CD4-positive, alpha-beta T cell treated with Interleukin-6 for 4 hours (primary cell): ENCODE data around the gene CDK4.
"Not testable (repeated sequence)": the region's sequence is repeated elsewhere in the genome, so short reads cannot be mapped to it uniquely, and the experiment has no call there.

Source experiments
- DNase-seq: peaks from one replicate; pipeline ENCODE4 v3.0.0-alpha.2; 2020; ENCODE audit warnings: mixed read lengths

Gene CDK4

GRCh38 chr12:57724003-57724935 lies 27.8 kb downstream of the CDK4 start:
- DNase-seq, result no peak

GRCh38 chr12:57723630-57723962 lies 28.5 kb downstream of the CDK4 start:
- DNase-seq, result no peak

DNA sequence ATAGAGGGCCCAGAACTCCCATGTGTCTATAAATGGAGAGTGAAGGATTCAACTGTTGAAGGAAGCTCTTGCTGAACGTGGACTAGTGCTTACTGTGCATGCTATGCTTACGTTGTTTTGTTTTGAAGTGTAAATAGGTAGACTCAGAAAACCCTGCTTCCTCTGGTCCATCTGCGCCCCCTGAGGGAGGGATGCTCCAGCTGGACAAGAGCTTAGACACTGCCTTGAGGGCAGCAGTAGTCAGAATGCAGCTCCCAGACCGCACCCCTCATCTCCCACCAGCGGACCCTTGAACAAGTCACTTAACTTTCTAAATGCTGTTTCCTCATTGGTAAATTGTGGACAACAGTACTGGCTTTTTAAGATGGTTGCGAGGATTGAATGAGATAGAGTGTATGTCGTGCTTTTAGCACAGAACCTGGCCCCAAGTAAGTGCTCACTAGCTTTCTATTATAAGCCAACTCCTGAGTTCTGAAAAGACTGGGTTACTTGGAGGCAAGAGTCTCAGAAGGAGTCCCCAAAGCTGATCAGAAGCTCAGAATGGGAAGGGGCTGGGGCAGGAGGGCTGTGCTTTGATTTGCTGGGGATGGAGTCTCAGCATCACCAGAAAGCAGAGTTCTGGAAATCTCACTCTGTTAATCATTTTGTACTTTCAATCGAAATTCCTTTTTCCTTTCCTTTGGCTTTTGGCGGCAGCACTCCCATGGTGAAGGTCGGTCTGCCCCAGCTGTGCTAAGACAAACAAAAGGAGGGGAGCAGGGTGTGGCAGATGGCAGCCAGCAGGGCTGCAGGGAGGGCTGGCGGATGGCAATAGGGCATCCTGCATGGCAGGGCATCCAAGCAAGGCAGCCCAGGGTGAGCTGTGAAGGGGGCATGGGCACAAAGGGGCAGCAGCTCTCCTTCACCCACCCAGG lies 29.1 kb downstream of the CDK4 start:
- no peak for DNase-seq

DNA sequence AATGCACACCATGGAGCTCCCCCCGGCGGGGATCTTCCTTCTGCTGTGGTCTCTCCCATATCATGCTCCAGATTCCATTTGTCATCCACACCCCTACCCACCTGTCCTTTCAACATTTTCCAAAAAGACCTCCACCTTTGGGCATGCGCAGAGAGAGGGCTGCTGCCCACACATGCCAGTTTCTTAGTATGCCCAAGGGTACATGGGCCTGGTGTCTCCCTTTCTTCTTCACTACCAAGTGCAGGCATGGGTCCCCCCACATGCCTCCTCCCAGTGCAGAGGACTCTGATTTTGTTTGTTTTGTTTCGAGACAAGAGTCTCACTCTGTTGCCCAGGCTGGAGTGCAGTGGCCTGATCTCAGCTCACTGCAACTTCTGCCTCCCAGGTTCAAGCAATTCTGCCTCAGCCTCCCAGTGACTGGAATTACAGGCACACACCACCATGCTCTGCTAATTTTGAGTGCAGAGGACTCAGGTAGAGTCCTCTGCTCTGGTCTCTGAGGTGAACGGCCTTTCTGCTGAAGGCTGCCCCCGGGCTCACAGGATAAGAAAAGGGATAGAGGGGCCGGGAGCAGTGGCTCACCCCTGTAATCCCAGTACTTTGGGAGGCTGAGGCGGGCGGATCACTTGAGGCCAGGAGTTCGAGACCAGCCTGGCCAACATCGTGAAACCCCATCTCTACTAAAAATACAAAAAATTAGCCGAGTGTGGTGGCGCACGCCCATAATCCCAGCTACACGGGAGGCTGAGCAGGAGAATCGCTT lies 30.1 kb downstream of the CDK4 start:
- not testable (repeated sequence) for DNase-seq

DNA sequence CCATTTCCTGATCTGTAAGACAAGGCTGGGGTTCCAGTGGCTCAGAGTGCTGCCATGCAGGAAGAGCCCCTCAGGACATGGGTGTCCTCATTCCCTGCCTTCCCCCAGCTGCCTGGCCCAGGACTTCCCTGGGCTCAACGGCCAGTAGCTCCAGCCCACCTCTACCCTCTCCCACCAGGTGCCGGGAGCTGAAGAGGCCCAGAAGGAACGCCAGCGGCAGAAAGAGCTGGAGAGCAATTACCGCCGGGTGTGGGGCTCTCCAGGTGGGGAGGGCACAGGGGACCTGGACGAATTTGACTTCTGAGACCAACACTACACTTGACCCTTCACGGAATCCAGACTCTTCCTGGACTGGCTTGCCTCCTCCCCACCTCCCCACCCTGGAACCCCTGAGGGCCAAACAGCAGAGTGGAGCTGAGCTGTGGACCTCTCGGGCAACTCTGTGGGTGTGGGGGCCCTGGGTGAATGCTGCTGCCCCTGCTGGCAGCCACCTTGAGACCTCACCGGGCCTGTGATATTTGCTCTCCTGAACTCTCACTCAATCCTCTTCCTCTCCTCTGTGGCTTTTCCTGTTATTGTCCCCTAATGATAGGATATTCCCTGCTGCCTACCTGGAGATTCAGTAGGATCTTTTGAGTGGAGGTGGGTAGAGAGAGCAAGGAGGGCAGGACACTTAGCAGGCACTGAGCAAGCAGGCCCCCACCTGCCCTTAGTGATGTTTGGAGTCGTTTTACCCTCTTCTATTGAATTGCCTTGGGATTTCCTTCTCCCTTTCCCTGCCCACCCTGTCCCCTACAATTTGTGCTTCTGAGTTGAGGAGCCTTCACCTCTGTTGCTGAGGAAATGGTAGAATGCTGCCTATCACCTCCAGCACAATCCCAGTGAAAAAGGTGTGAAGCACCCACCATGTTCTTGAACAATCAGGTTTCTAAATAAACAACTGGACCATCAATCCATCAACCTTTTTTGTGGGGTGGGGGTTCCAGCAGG lies 31.2 kb downstream of the CDK4 start:
- no peak for DNase-seq

GRCh38 chr12:57719777-57720605 lies 32.1 kb downstream of the CDK4 start:
- no peak for DNase-seq

DNA sequence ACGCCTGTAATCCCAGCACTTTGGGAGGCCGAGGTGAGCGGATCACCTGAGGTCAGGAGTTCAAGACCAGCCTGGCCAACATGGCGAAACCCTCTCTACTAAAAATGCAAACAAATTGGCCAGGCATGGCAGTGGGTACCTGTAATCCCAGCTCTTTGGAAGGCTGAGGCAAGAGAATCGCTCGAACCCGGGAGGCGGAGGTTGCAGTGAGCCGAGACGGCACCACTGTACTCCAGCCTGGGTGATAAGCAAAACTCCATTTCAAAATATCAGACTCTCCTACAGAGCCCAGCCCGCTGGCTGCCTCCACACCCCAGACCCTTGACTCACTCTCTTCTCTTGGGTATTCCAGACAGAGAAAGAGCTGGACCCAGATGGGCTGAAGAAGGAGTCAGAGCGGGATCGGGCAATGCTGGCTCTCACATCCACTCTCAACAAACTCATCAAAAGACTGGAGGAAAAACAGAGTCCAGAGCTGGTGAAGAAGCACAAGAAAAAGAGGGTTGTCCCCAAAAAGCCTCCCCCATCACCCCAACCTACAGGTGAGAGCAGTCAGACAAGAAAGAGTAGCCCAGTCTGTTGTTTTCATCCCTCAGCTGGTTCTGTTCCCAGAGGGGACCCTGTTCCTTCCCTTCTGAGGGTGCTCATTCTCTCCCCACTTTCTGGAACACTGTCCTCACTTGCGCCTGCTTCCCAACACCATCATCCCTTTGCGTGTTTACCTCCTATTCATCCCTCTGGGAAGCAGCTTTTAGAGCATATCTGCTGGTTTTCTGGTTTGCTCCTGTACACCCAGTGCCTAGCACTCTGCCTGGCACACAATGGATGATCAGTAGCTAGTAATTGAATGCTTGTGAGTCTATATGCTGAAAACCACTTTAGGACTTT lies 33.2 kb downstream of the CDK4 start:
- no peak for DNase-seq

DNA sequence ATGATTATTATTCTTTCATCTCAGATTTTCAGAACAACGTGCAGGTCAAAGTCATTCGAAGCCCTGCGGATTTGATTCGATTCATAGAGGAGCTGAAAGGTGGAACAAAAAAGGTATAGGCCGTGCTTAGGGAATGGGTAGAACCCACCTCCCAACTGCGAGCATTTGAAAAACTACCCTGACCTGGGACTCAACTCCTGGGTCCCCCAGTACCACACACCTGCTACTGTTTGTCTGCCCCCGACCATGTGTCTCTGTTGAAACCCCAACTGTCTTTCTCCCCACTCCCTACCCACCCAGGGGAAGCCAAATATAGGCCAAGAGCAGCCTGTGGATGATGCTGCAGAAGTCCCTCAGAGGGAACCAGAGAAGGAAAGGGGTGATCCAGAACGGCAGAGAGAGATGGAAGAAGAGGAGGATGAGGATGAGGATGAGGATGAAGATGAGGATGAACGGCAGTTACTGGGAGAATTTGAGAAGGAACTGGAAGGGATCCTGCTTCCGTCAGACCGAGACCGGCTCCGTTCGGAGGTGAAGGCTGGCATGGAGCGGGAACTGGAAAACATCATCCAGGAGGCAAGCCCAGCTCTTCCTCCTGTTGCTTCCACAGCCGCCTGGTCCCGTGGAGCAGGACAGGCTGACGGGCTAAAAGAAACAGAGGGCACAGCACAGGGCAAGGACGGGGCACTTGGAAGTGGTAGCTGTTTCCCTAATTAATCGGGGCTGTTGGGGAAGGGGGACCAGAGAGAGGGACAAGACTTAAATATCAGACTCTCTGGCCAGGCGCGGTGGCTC lies 34.1 kb downstream of the CDK4 start:
- no peak for DNase-seq

DNA sequence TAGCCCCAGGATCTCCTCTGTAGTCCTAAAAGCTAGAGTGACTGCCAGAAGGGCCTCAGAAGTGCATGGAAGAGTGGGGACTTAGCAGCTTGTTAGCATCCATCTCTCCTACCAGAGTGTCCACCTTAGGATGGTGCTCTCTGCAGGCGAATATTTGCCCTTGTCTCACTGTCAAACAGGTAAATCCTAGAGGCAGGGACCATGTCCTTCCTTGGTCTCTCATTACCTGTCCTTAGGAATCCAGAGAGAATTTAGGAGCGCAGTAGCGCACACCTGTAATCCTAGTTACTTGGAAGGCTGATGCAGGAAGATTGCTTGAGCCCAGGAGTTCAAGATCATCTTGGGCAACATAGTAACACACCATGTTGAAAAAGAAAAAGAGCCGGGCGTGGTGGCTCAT lies 35.0 kb downstream of the CDK4 start:
- no peak for DNase-seq

DNA sequence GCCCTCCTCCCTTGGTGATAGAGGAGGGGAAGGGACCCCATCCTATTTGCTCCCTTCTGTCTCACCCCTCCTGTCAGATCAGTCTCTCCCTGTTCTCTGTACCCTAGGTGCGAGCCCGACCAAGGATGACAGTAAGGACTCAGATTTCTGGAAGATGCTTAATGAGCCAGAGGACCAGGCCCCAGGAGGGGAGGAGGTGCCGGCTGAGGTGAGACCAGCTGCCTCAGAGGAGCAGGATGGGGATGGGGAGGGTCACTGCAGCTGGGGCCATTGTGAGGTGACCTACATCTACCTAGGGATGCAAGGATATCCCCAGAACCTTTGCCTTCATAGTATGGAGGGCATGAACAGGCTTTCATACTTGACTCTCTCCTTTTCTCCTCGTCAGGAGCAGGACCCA lies 35.8 kb downstream of the CDK4 start:
- no peak for DNase-seq

DNA sequence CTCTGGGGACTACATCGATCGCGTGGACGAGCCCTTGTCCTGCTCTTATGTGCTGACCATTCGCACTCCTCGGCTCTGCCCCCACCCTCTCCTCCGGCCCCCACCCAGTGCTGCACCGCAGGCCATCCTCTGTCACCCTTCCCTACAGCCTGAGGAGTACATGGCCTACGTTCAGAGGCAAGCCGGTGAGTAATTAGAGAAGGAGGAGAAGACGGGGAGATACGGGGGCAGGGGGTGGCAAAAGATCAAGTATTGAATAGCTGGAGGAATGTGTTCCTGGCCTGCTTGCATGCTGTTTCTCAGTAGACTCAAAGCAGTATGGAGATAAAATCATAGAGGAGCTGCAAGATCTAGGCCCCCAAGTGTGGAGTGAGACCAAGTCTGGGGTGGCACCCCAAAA lies 36.3 kb downstream of the CDK4 start:
- DNase-seq, result no peak

GRCh38 chr12:57715036-57715748 lies 36.9 kb downstream of the CDK4 start:
- not testable (repeated sequence) for DNase-seq

DNA sequence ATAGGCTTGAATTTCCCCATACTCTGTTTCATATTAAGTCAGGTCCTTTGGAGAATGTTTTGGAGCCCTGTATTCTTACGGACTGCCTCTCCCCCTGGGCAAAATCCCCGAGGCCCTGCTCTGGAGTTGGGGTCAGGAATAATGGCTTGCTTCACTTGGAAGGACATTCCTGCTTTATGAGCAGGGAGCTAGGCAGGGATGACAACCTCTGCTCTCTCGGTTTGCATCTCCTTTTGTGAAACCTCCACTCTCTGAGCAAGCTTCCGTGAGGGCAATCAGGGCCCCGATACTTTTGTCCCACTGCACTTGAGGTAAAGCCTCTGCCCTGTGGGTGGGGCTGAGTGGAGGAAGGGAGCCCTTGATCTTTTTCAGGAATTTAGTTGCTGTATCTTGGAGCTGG lies 38.9 kb downstream of the CDK4 start:
- DNase-seq, result no peak

DNA sequence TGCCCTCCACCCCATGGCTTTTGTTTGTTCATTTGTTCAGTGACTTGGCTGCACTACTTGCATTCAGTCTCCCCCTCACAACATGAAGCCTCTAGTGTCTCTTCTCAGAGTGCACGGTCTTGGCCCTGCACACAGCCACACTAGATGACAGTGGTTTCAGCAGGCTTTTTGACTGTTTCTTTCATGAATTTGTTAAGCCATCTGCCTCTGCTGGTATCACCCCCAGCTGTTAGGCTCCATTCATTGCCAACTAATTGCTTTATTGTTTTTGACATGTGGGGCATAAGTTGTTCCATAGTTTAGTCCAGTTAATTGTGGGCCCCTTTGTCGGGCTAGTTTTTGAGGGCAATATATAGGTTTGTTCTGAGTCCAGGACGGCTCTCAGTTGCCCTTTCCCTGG lies 39.4 kb downstream of the CDK4 start:
- DNase-seq, result no peak

DNA sequence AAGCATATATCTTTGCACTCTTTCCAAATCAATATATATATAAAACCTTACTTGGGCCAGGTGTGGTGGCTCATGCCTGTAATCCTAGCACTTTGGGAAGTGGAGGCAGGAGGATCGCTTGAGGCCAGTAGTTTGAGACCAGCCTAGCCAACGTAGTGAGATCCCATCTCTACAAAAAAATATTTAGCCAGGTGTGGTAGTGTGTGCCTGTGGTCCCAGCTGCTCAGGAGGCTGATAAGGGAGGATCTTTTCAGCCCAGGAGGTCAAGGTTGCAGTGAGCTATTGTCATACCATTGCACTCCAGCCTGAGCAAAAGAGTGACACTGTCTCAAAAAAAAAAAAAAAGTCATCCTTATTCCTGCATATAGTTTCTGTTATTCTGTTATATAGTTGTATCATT lies 43.8 kb downstream of the CDK4 start:
- no peak for DNase-seq

DNA sequence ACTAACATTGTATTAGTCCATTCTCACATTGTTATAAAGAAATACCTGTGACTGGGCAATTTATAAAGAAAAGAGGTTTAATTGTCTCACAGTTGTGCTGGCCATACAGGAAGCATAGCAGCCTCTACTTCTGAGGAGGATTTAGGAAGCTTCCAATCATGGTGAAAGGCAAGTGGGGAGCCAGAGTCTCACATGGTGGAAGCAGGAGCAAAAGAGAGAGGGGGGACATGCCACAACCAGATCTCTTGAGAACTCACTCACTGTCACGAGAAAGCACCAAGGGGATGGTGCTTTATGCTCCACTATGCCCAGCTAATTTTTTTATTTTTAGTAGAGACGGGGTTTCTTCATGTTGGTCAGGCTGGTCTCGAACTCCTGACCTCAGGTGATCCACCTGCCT lies 44.9 kb downstream of the CDK4 start:
- no peak for DNase-seq

DNA sequence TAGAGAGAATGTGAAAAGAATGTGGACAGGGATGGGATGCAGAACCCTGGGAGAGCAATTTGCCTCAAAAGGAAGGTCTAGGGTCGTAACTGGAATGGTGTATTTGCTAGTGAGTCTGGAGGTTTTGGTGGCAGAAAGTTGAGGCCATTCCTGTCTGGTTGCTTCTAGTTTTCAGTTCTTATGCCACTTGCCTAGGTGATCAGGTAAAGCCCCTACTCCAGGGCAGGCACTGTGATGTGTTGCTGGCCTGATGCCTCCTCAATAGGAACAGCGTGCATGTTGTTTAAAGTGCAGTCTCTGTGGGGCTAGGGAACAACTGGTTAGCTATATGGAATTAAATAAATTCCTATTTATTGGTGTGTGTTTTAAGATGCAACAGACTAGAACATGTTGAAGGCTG lies 51.8 kb downstream of the CDK4 start:
- no peak for DNase-seq

- no peak for DNase-seq
Observed at GRCh38 chr12:57698414-57698813, 53.7 kb downstream of the CDK4 start.
